ENCODE results near the gene TRABD.
"Not testable (repeated sequence)": the region's sequence is repeated elsewhere in the genome, so short reads cannot be mapped to it uniquely, and the experiment has no call there.

The TRABD gene

GRCh38 chr22:50153056-50153755, 32.5 kb upstream of the TRABD start:
- no peak for DNase-seq

GRCh38 chr22:50153756-50154140, 32.0 kb upstream of the TRABD start:
- DNase-seq = no peak

GRCh38 chr22:50157709-50158375, 27.9 kb upstream of the TRABD start:
- DNase-seq = no peak

GRCh38 chr22:50160947-50161346, 24.8 kb upstream of the TRABD start:
- DNase-seq = no peak

GRCh38 chr22:50161508-50162390, 24.0 kb upstream of the TRABD start:
- no peak for DNase-seq

GRCh38 chr22:50162391-50162956, 23.2 kb upstream of the TRABD start:
- DNase-seq = no peak

GRCh38 chr22:50165436-50166123, 20.1 kb upstream of the TRABD start:
- DNase-seq = no peak

- DNase-seq = no peak
Observed at GRCh38 chr22:50167689-50168489, 17.8 kb upstream of the TRABD start.

- DNase-seq = not testable (repeated sequence)
Observed at GRCh38 chr22:50168490-50169180, 17.1 kb upstream of the TRABD start.

GRCh38 chr22:50169181-50169759, 16.4 kb upstream of the TRABD start:
- no peak for DNase-seq

GRCh38 chr22:50169774-50170341, 15.9 kb upstream of the TRABD start:
- DNase-seq = no peak

- DNase-seq = no peak
Observed at GRCh38 chr22:50170453-50171318, 15.0 kb upstream of the TRABD start, which contains the start of gene PANX2. Gene PANX2, plus strand, starts transcription at chr22:50170731. Its CDS starts 0 bp downstream, at chr22:50170731.

- no peak for DNase-seq
Observed at GRCh38 chr22:50171319-50171964, 14.3 kb upstream of the TRABD start.

GRCh38 chr22:50171965-50172421, 13.7 kb upstream of the TRABD start:
- no peak for DNase-seq

- DNase-seq = peak; percentile 23 to 33
Observed at GRCh38 chr22:50173311-50173982, 12.3 kb upstream of the TRABD start.

GRCh38 chr22:50173983-50174355, 11.7 kb upstream of the TRABD start:
- DNase-seq = no peak

GRCh38 chr22:50174382-50175190, 11.1 kb upstream of the TRABD start:
- DNase-seq = no peak

All from AML-193 (cell line).